Ecto neural progenitor cell (in vitro differentiated cells): ENCODE measurements around the gene TBC1D2.

Source experiments
- DNase-seq: peaks from one replicate; pipeline ENCODE4 v3.0.0-alpha.2; 2018; ENCODE audit warnings: low spot score

Gene TBC1D2

GRCh38 chr9:98162613-98163012, 92.8 kb downstream of the TBC1D2 start:
- DNase-seq, result no peak

DNA sequence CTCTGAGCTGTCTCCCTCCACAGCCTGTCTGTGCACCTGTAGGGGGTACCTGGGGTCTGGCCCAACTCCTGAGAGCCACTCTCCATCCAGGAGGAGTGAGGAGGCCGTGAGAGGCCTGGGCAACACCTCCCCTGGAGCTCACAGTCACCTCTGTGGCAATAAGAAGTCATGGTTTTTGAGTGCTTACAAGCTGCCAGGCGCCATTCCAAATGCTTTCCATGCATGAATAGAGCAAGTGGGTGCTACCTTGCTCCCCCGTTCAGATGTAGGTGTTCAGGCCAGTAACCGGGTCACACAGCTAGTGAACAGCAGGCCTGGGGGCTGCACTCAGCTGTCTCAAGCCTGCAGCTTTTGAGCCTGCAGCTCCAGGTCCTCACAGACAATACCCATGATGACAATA, 93.6 kb downstream of the TBC1D2 start:
- no peak for DNase-seq

DNA sequence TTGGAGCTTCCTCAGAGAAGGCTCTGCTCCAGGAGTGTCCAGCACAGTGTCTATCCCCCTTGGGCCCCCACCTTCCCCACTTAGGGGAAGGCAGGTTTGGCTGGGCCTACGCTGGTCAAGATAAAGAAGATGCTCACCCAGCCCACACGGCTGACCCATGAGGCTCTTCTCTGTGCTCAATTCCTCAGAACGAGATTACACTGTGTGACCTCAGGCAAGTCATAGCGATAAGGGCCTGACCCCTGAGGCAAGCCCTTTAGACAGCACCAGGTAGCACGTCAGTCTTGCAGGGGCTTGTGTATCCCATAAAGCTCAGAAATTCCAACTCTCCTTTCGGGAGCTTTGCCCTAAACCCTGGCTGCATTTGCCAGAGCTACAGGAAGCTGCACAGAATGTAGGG, 95.7 kb downstream of the TBC1D2 start:
- DNase-seq, result no peak

DNA sequence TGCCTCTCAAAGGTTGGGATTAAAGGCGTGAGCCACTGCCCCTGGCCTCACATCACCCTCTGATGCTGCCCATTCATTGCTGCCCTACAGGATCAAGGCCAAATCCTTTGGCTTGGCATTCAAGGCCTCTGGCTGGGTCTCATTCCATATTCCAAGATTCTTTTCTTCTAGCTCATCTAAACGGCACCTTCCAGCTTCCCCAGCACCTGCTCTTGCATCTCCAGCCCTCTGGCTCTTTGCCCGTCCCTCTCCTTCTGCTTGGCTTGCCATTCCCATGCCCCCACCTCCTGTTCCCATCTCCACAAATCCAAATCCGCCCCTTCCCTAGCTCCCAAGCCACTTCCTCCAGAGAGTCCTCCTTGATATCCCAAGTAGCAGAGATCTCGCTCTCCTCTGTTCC, 96.1 kb downstream of the TBC1D2 start:
- DNase-seq, result no peak

GRCh38 chr9:98158071-98158831, 97.2 kb downstream of the TBC1D2 start:
- no peak for DNase-seq

- DNase-seq, result no peak
These were observed 98.1 kb downstream of the TBC1D2 start for GRCh38 chr9:98157372-98157771.

GRCh38 chr9:98154678-98155077, 100.8 kb downstream of the TBC1D2 start:
- DNase-seq, result no peak

DNA sequence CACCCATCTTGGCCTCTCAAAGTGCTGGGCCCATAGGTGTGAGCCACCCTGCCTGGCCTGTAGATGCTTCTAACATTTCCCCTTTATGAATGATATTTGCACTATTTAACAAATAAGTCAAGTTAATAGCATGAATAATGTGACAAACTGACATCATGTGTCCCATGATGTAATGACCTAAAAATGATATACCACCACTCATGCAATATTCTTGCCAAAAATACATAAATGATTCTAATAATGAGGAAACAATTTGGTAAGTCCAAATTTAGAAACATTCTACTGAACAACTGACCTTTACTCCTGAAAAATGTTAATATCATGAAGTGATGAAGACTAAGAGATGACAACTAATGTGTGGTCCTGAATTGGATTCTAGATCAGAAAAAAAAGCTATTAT, 102.9 kb downstream of the TBC1D2 start:
- DNase-seq, result no peak

GRCh38 chr9:98150721-98151120, 104.7 kb downstream of the TBC1D2 start:
- DNase-seq, result no peak

GRCh38 chr9:98150164-98150563, 105.3 kb downstream of the TBC1D2 start:
- DNase-seq, result no peak

- no peak for DNase-seq
These were observed 106.0 kb downstream of the TBC1D2 start for GRCh38 chr9:98149422-98149821.
